Glutamatergic neuron (in vitro differentiated cells): ENCODE results near the gene SIKE1. TPM values are rescaled to one million over a fixed set of nuclear protein-coding genes. Genes with fewer than 3 reads are reported as not detected.
"Not testable (repeated sequence)": the region's sequence is repeated elsewhere in the genome, so short reads cannot be mapped to it uniquely, and the experiment has no call there.

Source experiments
- DNase-seq: peaks from one replicate; pipeline ENCODE4 v3.0.0; 2022
- H3K27ac Mint-ChIP-seq: one replicate; pipeline ENCODE4 v1.8.0; 2020; ENCODE audit warnings: mild to moderate bottlenecking, mixed read lengths, inconsistent platforms; ENCODE audit not compliant: unreplicated experiment
- H3K27me3 Mint-ChIP-seq: one replicate; pipeline ENCODE4 v1.8.0; 2020; ENCODE audit warnings: mild to moderate bottlenecking, moderate library complexity, mixed read lengths, inconsistent platforms; ENCODE audit not compliant: unreplicated experiment
- H3K36me3 Mint-ChIP-seq: one replicate; pipeline ENCODE4 v1.8.0; 2020; ENCODE audit warnings: mild to moderate bottlenecking, mixed read lengths, inconsistent platforms; ENCODE audit not compliant: unreplicated experiment
- H3K4me1 Mint-ChIP-seq: one replicate; pipeline ENCODE4 v1.8.0; 2020; ENCODE audit warnings: mild to moderate bottlenecking, low read depth, mixed read lengths, inconsistent platforms; ENCODE audit not compliant: unreplicated experiment
- H3K4me3 Mint-ChIP-seq: one replicate; pipeline ENCODE4 v1.8.0; 2020; ENCODE audit warnings: mild to moderate bottlenecking, mixed read lengths, inconsistent platforms; ENCODE audit not compliant: unreplicated experiment
- H3K9me3 Mint-ChIP-seq: one replicate; pipeline ENCODE4 v1.8.0; 2020; ENCODE audit warnings: mild to moderate bottlenecking, moderate library complexity, mixed read lengths, inconsistent platforms; ENCODE audit not compliant: unreplicated experiment
- CTCF ChIP-seq: fragments of 200-600 bp; sonication (generic); IDR thresholded peaks from one replicate; pipeline ENCODE4 v1.5.0; 2021; ENCODE audit not compliant: partially characterized antibody, unreplicated experiment
- total RNA-seq: library from RNA; stranded (reverse); fragmentation: NEBNext Ultra II Directional; extraction: Animal tissue kit (Norgen Biotek cat#: 25700); gene quantifications from one replicate; pipeline ENCODE4 v1.2.1, GENCODE V29; 2021; ENCODE audit not compliant: unreplicated experiment

SIKE1 gene
- total RNA-seq, 1 donor from 2014 or later, result 60.7 TPM

- peak; percentile 99 for DNase-seq
- H3K4me1 Mint-ChIP-seq, result peaks cover 19% of the 10 kb centered on the region
- no peaks in the 10 kb centered on the region for H3K36me3 Mint-ChIP-seq
- peaks cover 12% of the 10 kb centered on the region for H3K27me3 Mint-ChIP-seq
- peaks cover 11% of the 10 kb centered on the region for H3K9me3 Mint-ChIP-seq
- peak within 1 kb of the TSS; percentile 95 for H3K4me3 Mint-ChIP-seq
- H3K27ac Mint-ChIP-seq, result peak within 1 kb of the TSS; percentile 98
- no peak for TF ChIP-seq CTCF
Observed at GRCh38 chr1:114757455-114758255, 22.8 kb downstream of the SIKE1 start, which contains the start of gene CSDE1. Gene CSDE1, minus strand, starts transcription at chr1:114757984. Its CDS starts 18,094 bp downstream, at chr1:114739890.

- Mint-ChIP-seq H3K27me3 (peaks cover 9% of the 10 kb centered on the region), H3K4me1 (peaks cover 26% of the 10 kb centered on the region), H3K36me3 (no peaks in the 10 kb centered on the region), H3K9me3 (peaks cover 11% of the 10 kb centered on the region), H3K4me3 (peak overlapping the region; percentile 95), H3K27ac (peak overlapping the region; percentile 98)
- peak; percentile 56 for DNase-seq
- no peak for TF ChIP-seq CTCF
Observed at GRCh38 chr1:114756949-114757454, 23.5 kb downstream of the SIKE1 start.

GRCh38 chr1:114756009-114756892, 24.2 kb downstream of the SIKE1 start:
- H3K27ac Mint-ChIP-seq, result peak overlapping the region; percentile 98
- peaks cover 31% of the 10 kb centered on the region for H3K4me1 Mint-ChIP-seq
- peak overlapping the region; percentile 95 for H3K4me3 Mint-ChIP-seq
- DNase-seq, result no peak
- peaks cover 9% of the 10 kb centered on the region for H3K27me3 Mint-ChIP-seq
- H3K9me3 Mint-ChIP-seq, result peaks cover 11% of the 10 kb centered on the region
- H3K36me3 Mint-ChIP-seq, result no peaks in the 10 kb centered on the region
- no peak for TF ChIP-seq CTCF

- Mint-ChIP-seq H3K4me3 (peak overlapping the region; percentile 95), H3K27ac (peak overlapping the region; percentile 98), H3K4me1 (peaks cover 36% of the 10 kb centered on the region), H3K27me3 (peaks cover 9% of the 10 kb centered on the region), H3K9me3 (peaks cover 11% of the 10 kb centered on the region), H3K36me3 (no peaks in the 10 kb centered on the region)
- TF ChIP-seq CTCF, result no peak
- DNase-seq, result no peak
Observed at GRCh38 chr1:114755006-114755931, 25.2 kb downstream of the SIKE1 start.

GRCh38 chr1:114753702-114754101, 26.8 kb downstream of the SIKE1 start:
- not testable (repeated sequence) for H3K36me3 Mint-ChIP-seq, DNase-seq, H3K27ac Mint-ChIP-seq
- Mint-ChIP-seq H3K4me1 (peaks cover 36% of the 10 kb centered on the region), H3K27me3 (peaks cover 10% of the 10 kb centered on the region), H3K4me3 (peak overlapping the region; percentile 41), H3K9me3 (peaks cover 11% of the 10 kb centered on the region)
